Measurements from ENCODE around the gene TYMP.

TYMP gene

GRCh38 chr22:50505276-50505775 lies 24.5 kb downstream of the TYMP start:
- WGBS, 2 experiments: 92 to 93% methylated on average over 14 of the region's 14 CpGs
- Histone ChIP-seq H3K9me3 (ENCODE audit: control insufficient read depth, low read length) (no peaks in the 10 kb centered on the region), H3K4me3 (ENCODE audit: insufficient read depth, low read depth, low read length) (no peak overlapping the region)

GRCh38 chr22:50504369-50505211 lies 25.2 kb downstream of the TYMP start:
- Histone ChIP-seq H3K4me3 (ENCODE audit: insufficient read depth, low read depth, low read length) (no peak overlapping the region), H3K27me3 (ENCODE audit: control insufficient read depth, insufficient read depth, low read length, poor library complexity, severe bottlenecking) (no peaks in the 10 kb centered on the region), H3K27ac (ENCODE audit: insufficient read depth, low read depth, low read length, poor library complexity, severe bottlenecking) (no peak overlapping the region), H3K9me3 (ENCODE audit: control insufficient read depth, low read length) (no peaks in the 10 kb centered on the region), H3K4me1 (ENCODE audit: control insufficient read depth, insufficient read depth, low read length) (peaks cover 8% of the 10 kb centered on the region), H3K36me3 (ENCODE audit: control insufficient read depth, insufficient read depth, low read length) (peaks cover 4% of the 10 kb centered on the region)
- WGBS, 2 experiments: 94 to 95% methylated on average over 42 to 43 of the region's 44 CpGs

More at GRCh38 chr22:50505276-50505775, 24.5 kb downstream of the TYMP start:
- H3K27ac ChIP-seq (ENCODE audit: insufficient read depth, low read depth, low read length, poor library complexity, severe bottlenecking): no peak overlapping the region
- H3K36me3 ChIP-seq (ENCODE audit: control insufficient read depth, insufficient read depth, low read length): peaks cover 4% of the 10 kb centered on the region
- no peaks in the 10 kb centered on the region for H3K27me3 ChIP-seq (ENCODE audit: control insufficient read depth, insufficient read depth, low read length, poor library complexity, severe bottlenecking)
- H3K4me1 ChIP-seq (ENCODE audit: control insufficient read depth, insufficient read depth, low read length): peaks cover 9% of the 10 kb centered on the region

GRCh38 chr22:50503475-50504145 lies 26.2 kb downstream of the TYMP start:
- Histone ChIP-seq H3K27ac (ENCODE audit: insufficient read depth, low read depth, low read length, poor library complexity, severe bottlenecking) (no peak overlapping the region), H3K4me3 (ENCODE audit: insufficient read depth, low read depth, low read length) (no peak overlapping the region), H3K27me3 (ENCODE audit: control insufficient read depth, insufficient read depth, low read length, poor library complexity, severe bottlenecking) (no peaks in the 10 kb centered on the region), H3K36me3 (ENCODE audit: control insufficient read depth, insufficient read depth, low read length) (peaks cover 4% of the 10 kb centered on the region), H3K9me3 (ENCODE audit: control insufficient read depth, low read length) (no peaks in the 10 kb centered on the region), H3K4me1 (ENCODE audit: control insufficient read depth, insufficient read depth, low read length) (no peaks in the 10 kb centered on the region)
- 94 to 95% methylated on average over 24 of the region's 26 CpGs for WGBS, 2 experiments

GRCh38 chr22:50502628-50503474 lies 27.0 kb downstream of the TYMP start:
- no peak overlapping the region for H3K27ac ChIP-seq (ENCODE audit: insufficient read depth, low read depth, low read length, poor library complexity, severe bottlenecking)
- no peaks in the 10 kb centered on the region for H3K27me3 ChIP-seq (ENCODE audit: control insufficient read depth, insufficient read depth, low read length, poor library complexity, severe bottlenecking)
- H3K9me3 ChIP-seq (ENCODE audit: control insufficient read depth, low read length): no peaks in the 10 kb centered on the region
- H3K36me3 ChIP-seq (ENCODE audit: control insufficient read depth, insufficient read depth, low read length): peaks cover 4% of the 10 kb centered on the region
- H3K4me1 ChIP-seq (ENCODE audit: control insufficient read depth, insufficient read depth, low read length): no peaks in the 10 kb centered on the region
- WGBS, 2 experiments: 93 to 96% methylated on average over 24 of the region's 24 CpGs
- no peak overlapping the region for H3K4me3 ChIP-seq (ENCODE audit: insufficient read depth, low read depth, low read length)

GRCh38 chr22:50502096-50502495 lies 27.7 kb downstream of the TYMP start:
- H3K4me1 ChIP-seq (ENCODE audit: control insufficient read depth, insufficient read depth, low read length): no peaks in the 10 kb centered on the region
- H3K9me3 ChIP-seq (ENCODE audit: control insufficient read depth, low read length): no peaks in the 10 kb centered on the region
- H3K36me3 ChIP-seq (ENCODE audit: control insufficient read depth, insufficient read depth, low read length): peaks cover 4% of the 10 kb centered on the region
- H3K27me3 ChIP-seq (ENCODE audit: control insufficient read depth, insufficient read depth, low read length, poor library complexity, severe bottlenecking): no peaks in the 10 kb centered on the region
- H3K27ac ChIP-seq (ENCODE audit: insufficient read depth, low read depth, low read length, poor library complexity, severe bottlenecking): no peak overlapping the region
- no peak overlapping the region for H3K4me3 ChIP-seq (ENCODE audit: insufficient read depth, low read depth, low read length)
- WGBS, 2 experiments: 93 to 94% methylated on average over 6 of the region's 6 CpGs

GRCh38 chr22:50500452-50500851 lies 29.4 kb downstream of the TYMP start:
- no peaks in the 10 kb centered on the region for H3K9me3 ChIP-seq (ENCODE audit: control insufficient read depth, low read length)
- no peak overlapping the region for H3K27ac ChIP-seq (ENCODE audit: insufficient read depth, low read depth, low read length, poor library complexity, severe bottlenecking)
- peaks cover 3% of the 10 kb centered on the region for H3K36me3 ChIP-seq (ENCODE audit: control insufficient read depth, insufficient read depth, low read length)
- no peaks in the 10 kb centered on the region for H3K4me1 ChIP-seq (ENCODE audit: control insufficient read depth, insufficient read depth, low read length)
- H3K27me3 ChIP-seq (ENCODE audit: control insufficient read depth, insufficient read depth, low read length, poor library complexity, severe bottlenecking): no peaks in the 10 kb centered on the region
- H3K4me3 ChIP-seq (ENCODE audit: insufficient read depth, low read depth, low read length): no peak overlapping the region
- 95 to 96% methylated on average over 12 of the region's 12 CpGs for WGBS, 2 experiments

- WGBS, 2 experiments: 29 to 32% methylated on average over 13 of the region's 13 CpGs
- no peaks in the 10 kb centered on the region for H3K4me1 ChIP-seq (ENCODE audit: control insufficient read depth, insufficient read depth, low read length)
- H3K4me3 ChIP-seq (ENCODE audit: insufficient read depth, low read depth, low read length): no peak overlapping the region
These were observed 31.4 kb downstream of the TYMP start for GRCh38 chr22:50498322-50498890.

GRCh38 chr22:50497093-50497492 lies 32.7 kb downstream of the TYMP start:
- Histone ChIP-seq H3K27me3 (ENCODE audit: control insufficient read depth, insufficient read depth, low read length, poor library complexity, severe bottlenecking) (no peaks in the 10 kb centered on the region), H3K9me3 (ENCODE audit: control insufficient read depth, low read length) (no peaks in the 10 kb centered on the region), H3K27ac (ENCODE audit: insufficient read depth, low read depth, low read length, poor library complexity, severe bottlenecking) (no peak overlapping the region), H3K4me1 (ENCODE audit: control insufficient read depth, insufficient read depth, low read length) (no peaks in the 10 kb centered on the region), H3K36me3 (ENCODE audit: control insufficient read depth, insufficient read depth, low read length) (no peaks in the 10 kb centered on the region), H3K4me3 (ENCODE audit: insufficient read depth, low read depth, low read length) (no peak overlapping the region)
- 92 to 93% methylated on average over 6 of the region's 6 CpGs for WGBS, 2 experiments

More at GRCh38 chr22:50498322-50498890, 31.4 kb downstream of the TYMP start:
- no peaks in the 10 kb centered on the region for H3K27me3 ChIP-seq (ENCODE audit: control insufficient read depth, insufficient read depth, low read length, poor library complexity, severe bottlenecking)
- H3K36me3 ChIP-seq (ENCODE audit: control insufficient read depth, insufficient read depth, low read length): no peaks in the 10 kb centered on the region
- H3K9me3 ChIP-seq (ENCODE audit: control insufficient read depth, low read length): no peaks in the 10 kb centered on the region
- H3K27ac ChIP-seq (ENCODE audit: insufficient read depth, low read depth, low read length, poor library complexity, severe bottlenecking): no peak overlapping the region

- Histone ChIP-seq H3K9me3 (ENCODE audit: control insufficient read depth, low read length) (no peaks in the 10 kb centered on the region), H3K27ac (ENCODE audit: insufficient read depth, low read depth, low read length, poor library complexity, severe bottlenecking) (no peak overlapping the region), H3K4me3 (ENCODE audit: insufficient read depth, low read depth, low read length) (no peak overlapping the region), H3K36me3 (ENCODE audit: control insufficient read depth, insufficient read depth, low read length) (no peaks in the 10 kb centered on the region), H3K4me1 (ENCODE audit: control insufficient read depth, insufficient read depth, low read length) (no peaks in the 10 kb centered on the region), H3K27me3 (ENCODE audit: control insufficient read depth, insufficient read depth, low read length, poor library complexity, severe bottlenecking) (no peaks in the 10 kb centered on the region)
- WGBS, 2 experiments: 90 to 92% methylated on average over 27 of the region's 27 CpGs
These were observed 39.1 kb downstream of the TYMP start for GRCh38 chr22:50490531-50491308.

Measured in ectodermal cell (in vitro differentiated cells).